ENCODE data around the gene SNPH.

The SNPH gene

GRCh38 chr20:1287787-1288569 lies 21.9 kb downstream of the SNPH start:
- no peak for DNase-seq

- no peak for DNase-seq
These were observed 25.2 kb downstream of the SNPH start for GRCh38 chr20:1291191-1291741.

DNA sequence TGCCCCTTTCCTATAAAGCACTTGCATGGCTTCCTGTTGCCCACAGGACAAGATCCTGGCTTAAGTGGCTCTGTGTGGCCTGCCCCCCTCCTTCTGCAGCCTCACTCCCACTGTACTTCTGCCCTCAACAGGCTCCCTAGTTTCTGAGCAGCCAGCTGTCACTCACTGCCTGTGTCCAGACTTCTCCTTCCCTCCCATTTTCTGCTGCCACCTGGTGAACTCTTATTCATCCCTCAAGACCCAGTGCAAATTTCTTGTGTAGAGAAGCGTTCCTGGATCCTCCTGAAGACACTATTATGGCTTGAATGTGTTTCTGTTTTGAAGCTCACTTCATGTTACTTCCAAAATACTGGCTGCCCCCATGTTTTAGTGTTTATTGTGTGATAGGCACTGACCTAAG lies 26.5 kb downstream of the SNPH start:
- no peak for DNase-seq

GRCh38 chr20:1293641-1294379 lies 27.7 kb downstream of the SNPH start:
- no peak for DNase-seq

DNA sequence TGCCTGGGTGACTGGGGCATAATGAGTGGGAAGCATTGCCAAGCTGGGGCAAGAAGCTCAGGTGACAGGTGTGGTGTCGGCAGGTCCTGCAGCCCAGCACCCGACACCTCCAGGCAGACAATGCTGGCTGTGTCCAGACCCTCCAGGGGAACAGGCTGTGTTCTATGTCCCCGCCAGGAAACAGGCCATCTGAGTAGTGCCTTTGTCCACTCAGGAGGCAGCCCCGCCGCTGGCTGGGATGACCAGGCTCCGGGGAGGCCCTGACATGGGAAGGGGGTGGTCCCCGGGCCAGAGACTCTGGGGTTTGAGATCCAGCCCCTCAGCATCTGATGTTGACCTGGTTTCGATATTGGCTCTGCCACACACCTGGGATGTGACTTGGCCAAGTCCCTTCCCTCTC lies 28.4 kb downstream of the SNPH start:
- DNase-seq: no peak

DNA sequence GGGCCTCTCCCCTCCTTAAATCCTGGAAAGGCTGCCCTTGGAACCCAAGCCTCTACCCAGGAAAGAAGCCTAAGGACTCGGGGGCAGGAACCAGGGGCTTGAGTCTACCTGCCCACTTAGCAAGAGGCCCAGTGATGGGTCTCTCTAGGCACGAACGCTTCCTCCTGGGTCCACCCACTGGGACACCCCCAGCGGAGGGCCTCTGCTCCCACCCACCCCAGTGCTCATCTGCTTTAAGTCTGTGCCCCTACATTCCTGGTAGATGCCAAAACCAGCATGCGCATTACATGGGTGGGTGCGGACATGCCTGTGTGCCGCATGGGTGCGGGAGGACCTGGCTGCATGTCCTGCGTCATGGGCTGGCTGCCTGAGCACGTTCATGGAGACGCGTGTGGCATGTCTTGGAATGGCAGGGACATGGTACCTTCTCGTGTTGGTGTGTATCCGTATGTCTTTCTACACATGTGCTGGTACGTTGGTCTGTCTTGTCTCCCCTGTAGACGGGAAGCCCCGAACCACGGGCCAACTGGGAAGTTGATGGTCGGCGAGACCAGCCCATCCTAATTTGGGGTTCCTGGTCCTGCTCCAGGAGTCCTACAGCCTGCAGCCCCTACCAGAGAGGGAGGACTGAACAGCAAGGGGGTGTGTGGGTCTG lies 29.3 kb downstream of the SNPH start:
- DNase-seq: no peak

DNA sequence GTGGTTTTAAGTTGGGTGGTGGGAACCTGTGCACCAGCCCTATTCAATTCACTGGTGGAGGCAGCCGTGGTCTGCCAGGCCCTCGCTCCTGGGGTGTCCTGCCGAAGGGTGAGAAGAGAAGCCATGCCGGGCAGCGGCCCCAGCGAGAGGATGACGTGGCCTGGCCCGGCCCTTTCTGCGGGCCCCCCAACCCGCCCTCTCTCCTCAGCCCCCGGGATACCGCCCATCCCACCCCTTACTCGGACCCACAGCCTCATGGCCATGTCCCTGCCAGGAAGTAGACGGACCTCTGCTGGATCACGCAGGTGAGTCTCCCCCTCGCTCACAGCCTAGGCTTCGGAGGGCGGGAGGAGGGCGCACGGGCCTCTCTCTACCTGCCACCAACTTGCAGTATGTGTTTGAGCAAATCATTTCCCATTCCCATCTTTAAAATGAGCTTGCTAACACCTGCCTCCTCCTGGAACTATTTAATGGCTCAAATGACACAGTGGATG lies 30.1 kb downstream of the SNPH start:
- DNase-seq: no peak

- no peak for DNase-seq
These were observed 30.8 kb downstream of the SNPH start for GRCh38 chr20:1296922-1297321.

GRCh38 chr20:1297486-1297885 lies 31.4 kb downstream of the SNPH start:
- DNase-seq: no peak

DNA sequence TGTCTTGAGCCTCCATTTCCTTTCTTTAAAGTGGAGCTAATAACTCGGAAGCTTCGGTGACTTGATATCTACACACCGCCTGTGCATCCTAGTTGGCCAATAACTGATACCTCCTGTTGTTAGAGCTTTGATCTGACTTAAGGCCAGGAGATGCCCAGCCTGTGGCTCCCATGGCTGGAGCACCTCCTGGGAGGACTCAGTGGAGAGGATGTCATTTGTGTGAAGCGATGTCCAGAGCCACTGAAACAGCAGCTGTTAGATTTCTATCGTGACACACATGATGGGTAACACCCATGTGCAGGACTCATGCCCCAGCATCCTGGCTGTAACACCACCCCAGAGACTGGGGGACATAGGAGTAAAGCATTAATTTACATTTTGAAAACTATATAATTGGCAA lies 32.1 kb downstream of the SNPH start:
- DNase-seq: no peak

- no peak for DNase-seq
These were observed 32.9 kb downstream of the SNPH start for GRCh38 chr20:1298888-1299511.

- DNase-seq: no peak
These were observed 33.4 kb downstream of the SNPH start for GRCh38 chr20:1299522-1299921.

- no peak for DNase-seq
These were observed 34.2 kb downstream of the SNPH start for GRCh38 chr20:1300083-1300840.

DNA sequence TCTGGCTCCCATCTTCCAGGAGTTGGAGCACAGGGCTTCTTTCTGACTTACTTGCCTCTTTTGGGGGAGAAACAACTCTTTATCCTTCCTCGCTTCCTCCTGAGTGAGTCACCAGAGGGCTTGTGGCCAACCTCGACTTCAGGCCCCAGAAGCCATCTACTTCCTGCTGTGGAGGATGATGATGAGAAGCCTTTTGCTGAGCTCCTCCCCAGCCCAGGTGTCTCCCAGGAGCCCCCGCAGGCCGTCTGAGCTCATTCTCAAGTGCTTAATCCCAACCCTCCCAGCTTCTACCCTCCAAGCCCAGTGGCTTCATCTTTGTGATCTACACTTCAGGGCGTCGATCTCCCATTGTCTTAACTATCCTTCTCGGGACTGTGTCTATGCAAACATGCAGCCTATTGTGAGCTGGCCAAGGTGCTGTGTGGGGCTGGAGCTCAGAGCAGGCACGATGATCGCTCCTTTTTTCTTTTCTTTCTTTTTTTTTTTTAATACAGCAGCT lies 35.0 kb downstream of the SNPH start:
- DNase-seq: no peak

DNA sequence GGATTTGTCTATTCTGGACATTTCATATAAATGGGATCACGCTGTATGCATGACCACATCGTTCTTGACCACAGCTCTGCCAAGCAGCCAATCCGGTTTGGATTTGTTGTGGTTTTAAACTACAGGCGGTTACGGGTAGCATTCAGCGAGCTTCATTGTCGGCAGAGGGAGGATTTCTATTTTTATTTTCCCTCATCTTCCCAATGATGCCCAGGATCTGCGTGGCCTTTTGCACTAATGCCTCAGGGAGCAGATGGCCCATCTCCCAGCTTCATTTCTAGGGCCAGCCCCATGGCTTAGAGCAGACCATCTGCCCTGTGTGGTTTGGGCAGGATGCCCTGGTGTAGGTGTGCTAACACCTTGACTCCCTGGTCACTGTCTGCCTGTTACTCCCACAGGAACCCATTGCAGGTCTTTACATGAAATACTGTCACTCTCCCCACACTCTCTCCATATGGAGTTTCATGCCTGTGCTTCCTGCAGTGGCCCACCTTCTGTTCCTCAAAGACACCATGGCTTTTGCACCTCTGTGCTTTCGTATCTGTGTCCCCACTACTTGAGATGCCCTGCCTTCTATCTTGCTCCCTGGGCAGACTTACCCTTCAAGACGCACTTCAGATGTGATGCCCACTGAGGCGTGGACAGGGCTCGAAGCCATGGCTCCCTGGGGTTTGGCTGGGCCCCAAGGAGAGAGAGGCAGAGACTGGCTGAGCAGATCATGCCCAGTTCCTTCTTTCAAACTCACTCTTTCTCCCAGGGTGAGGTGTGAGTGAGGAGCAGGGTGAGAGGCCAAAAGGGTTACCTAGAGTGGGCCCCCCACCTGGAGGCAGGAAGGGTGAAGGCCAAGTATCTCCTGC lies 36.8 kb downstream of the SNPH start:
- DNase-seq: no peak

GRCh38 chr20:1304710-1305515 lies 38.8 kb downstream of the SNPH start:
- DNase-seq: no peak

- no peak for DNase-seq
These were observed 39.6 kb downstream of the SNPH start for GRCh38 chr20:1305712-1306111.

- no peak for DNase-seq
These were observed 40.4 kb downstream of the SNPH start for GRCh38 chr20:1306316-1307135.

DNA sequence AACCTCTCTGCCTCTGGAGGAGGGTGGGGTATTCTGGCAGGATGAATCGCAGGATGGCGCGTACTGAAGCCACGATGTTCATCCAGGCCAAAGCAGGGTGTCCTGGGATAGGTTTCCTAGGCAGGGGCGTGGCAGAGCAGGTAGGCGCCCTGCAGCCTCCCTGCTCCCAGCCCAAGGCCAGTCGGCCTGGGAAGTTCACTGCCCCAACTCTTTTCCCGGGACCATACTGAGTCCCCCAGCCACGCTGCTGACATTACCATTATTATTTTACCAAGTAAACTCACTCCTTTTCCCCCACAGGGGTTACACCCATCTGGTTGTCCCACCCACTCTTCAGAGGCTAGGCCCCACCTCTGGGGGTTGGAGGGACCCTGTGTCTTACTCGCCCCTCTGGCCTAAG lies 41.1 kb downstream of the SNPH start:
- DNase-seq: no peak

Data from GF-D8 (cell line).